GM12865 (cell line): Measurements from ENCODE around the gene C2CD2.

Source experiments
- DNase-seq: peaks from one replicate; pipeline ENCODE4 v3.0.0; 2010; ENCODE audit warnings: low read depth
- H3K4me3 ChIP-seq: 2 replicates; pipeline ENCODE4 v1.5.1; 2011; ENCODE audit warnings: mild to moderate bottlenecking, low read depth, low read length, control low read depth
- TF ChIP-seq, protein P1 (sequence below): IDR thresholded peaks from 2 replicates; pipeline ENCODE4 v1.5.1; 2011; ENCODE audit warnings: low read length, control low read depth, low read depth, inconsistent platforms; ENCODE audit not compliant: insufficient read depth; ENCODE audit errors: missing control alignments

The C2CD2 gene

DNA sequence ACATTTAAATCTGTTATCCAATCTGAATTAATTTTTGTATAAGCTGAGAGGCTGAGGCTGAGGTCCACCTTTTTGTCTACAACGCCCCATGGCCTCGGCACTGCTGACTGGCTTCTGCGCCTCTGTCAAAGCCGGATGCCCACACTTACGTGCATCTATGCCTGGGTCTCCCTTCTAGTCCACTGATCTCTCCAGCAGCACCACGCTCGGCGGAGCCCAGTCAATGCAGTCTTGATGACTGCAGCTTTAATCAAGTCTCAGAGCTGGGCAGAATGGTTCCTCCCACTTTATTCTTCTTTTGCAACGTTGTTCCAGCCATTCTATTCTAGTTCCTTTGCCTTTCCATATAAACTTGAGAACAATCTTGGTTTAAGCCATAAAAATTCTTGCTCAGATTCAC, 84.0 kb downstream of the C2CD2 start:
- no peak overlapping the region for H3K4me3 ChIP-seq
- no peak for DNase-seq
- TF ChIP-seq, protein P1, sequence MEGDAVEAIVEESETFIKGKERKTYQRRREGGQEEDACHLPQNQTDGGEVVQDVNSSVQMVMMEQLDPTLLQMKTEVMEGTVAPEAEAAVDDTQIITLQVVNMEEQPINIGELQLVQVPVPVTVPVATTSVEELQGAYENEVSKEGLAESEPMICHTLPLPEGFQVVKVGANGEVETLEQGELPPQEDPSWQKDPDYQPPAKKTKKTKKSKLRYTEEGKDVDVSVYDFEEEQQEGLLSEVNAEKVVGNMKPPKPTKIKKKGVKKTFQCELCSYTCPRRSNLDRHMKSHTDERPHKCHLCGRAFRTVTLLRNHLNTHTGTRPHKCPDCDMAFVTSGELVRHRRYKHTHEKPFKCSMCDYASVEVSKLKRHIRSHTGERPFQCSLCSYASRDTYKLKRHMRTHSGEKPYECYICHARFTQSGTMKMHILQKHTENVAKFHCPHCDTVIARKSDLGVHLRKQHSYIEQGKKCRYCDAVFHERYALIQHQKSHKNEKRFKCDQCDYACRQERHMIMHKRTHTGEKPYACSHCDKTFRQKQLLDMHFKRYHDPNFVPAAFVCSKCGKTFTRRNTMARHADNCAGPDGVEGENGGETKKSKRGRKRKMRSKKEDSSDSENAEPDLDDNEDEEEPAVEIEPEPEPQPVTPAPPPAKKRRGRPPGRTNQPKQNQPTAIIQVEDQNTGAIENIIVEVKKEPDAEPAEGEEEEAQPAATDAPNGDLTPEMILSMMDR = no peak

DNA sequence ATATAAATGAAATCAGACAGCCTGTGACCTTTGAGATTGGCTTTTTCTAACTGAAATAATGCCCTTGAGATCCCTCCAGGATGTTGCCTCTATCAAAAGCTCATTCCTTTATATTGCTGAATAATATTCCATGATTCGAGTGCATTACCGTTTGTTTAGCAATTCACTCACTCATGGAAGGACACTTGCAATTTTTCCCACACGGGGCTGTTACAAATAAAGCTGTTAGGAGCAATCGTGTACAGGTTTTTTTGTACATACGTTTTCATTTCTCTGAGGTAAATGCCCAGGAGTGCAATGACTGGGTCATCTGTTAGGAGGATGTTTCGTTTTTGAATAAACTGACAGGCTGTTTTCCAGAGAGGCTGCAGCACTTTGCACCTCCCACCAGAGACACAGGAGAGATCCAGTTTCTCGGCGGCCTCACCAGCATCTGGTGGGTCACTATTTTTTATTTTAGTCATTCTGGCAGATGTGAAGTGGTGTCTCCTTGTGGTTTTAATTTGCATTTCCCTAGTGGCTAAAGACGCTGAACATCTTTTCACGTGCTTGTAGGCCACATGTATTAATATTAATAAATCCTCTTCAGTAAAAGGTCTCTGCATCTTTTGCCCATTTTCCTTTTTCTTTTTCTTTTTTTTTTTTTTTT, 85.6 kb downstream of the C2CD2 start:
- TF ChIP-seq, protein P1 = no peak
- peak; percentile 92 for DNase-seq
- H3K4me3 ChIP-seq = peak overlapping the region; percentile 14

DNA sequence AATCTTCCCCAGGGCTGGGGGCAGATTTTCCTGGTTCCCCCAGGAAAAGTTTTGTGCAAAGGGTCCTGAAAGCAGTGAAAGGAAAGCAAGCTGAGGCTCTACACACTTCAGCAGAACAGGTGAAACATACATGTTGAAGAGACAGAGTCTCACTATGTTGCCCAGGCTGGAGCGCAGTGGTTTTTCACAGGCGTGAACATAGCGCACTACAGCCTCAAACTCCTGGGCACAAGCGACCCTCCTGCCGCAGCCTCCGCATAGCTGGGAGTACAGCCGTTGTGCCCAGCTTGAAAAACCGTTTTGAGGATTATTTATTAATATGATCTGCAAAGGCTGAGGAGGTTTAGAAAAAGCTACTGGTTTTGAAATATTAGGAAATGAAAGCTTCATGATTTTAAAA, 86.5 kb downstream of the C2CD2 start:
- no peak overlapping the region for H3K4me3 ChIP-seq
- no peak for DNase-seq
- TF ChIP-seq, protein P1 = no peak

DNA sequence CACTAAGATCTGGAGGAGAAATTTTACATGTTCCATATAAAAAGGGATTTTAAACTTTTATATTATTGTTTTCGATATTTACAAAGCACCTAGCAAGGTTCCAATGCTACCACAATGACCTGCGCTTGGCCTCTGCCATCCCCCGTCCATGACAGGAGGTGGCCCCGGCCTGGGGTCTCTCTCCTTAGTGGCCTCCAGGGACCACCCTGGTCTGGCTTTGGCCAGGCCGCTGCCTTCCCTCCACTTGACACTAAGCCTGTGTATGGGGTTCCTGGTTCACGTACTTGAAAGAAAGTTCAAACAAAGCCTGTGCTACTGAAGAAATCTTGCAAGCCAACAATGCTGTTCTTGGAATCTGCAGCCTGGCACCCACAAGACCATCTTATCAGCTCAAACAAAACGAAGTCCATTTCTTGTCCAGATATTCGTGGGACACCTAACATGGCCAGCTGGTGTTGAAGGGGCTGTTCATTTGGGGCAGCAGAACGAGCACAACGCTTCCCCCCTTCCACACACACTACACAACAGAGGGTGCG, 87.5 kb downstream of the C2CD2 start:
- DNase-seq = no peak
- TF ChIP-seq, protein P1 = no peak
- H3K4me3 ChIP-seq = no peak overlapping the region

DNA sequence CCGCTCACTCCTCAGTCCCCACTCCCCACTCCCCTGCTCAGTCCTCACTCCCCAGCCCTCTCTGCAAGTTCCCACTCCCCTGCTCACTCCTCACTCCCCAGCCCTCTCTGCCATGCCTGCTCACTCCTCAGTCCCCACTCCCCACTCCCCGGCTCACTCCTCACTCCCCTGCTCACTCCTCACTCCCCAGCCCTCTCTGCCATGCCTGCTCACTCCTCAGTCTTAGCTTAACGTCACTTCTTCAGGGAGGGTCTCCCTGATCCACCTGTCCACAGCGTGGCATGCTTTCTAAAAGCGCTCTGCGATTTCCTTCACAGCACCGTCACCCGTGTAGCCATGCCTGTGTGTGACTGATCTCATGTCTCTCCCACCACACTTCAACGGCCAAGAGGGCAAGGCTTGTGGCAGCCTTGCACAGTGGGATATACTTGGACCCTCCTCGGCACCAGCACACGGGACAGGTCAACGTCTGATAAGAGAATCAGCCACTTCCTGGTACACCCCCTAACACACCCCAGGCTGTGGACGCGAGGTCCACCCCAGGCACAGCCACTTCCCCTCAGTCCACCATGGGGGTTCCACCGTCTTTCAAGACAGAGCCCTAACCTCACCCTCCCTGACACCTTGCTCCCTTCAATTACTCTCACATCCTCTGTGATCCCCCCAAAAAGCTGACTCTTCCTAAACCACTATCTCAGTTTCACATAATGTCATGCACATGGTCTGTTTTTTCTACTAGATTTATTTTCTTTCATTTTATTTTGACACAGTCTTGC, 88.6 kb downstream of the C2CD2 start:
- DNase-seq = peak; percentile 89
- TF ChIP-seq, protein P1 = no peak
- H3K4me3 ChIP-seq = peak overlapping the region; percentile 46

DNA sequence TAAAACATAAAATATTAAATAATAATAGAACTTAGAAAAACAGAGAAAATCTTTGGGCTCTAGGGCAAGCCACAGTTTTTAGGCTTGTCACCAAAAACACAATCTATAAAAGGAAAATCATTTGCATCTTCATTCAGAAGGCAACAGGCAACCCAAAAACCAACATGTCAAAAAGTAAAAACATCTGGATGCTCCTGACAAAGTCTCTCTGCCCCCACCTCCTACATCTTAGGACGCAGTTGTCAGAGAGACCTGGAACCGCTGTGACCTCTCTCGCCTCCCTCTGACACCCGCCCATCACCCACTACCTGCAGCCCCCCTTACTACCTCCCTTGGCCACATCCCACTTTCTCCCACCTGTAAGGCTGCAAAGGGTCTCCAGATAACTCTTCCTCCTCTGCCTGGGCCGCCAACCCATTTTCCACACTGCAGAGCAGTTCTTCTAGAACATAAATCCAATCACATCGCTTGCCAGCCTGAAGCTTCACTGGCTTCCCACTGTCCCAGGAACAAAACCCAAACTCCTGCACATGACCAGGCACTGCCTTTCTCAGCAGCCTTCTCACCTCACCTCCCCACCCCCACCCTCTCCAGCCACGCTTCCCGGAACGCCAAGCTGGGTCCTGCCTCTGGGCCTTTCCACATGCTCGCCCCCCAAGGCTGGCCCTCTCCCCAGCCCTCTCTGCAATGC, 89.4 kb downstream of the C2CD2 start:
- TF ChIP-seq, protein P1 = no peak
- DNase-seq = peak; percentile 57
- H3K4me3 ChIP-seq = peak overlapping the region; percentile 46
